Upper lobe of left lung (tissue), 4 donors: ENCODE data around the gene EFCAB5.

Experiments
- CTCF ChIP-seq, 6 experiments: fragments of 450-650 bp in 4 of 6; fragments of 200-600 bp in 2 of 6; sonication (generic) in 2 of 6; IDR thresholded peaks; one replicate each; pipeline ENCODE4 v1.5.1; 2016 to 2019; ENCODE audit warnings: antibody characterized with exemption in 6 of 6
- EP300 ChIP-seq, 4 donors: sonication (generic); formaldehyde crosslinking; IDR thresholded peaks; one replicate each; pipeline ENCODE4 v1.5.1; 2017; ENCODE audit warnings: antibody characterized with exemption in 4 of 4, control low read depth in 2 of 4
- POLR2A ChIP-seq, 4 donors: fragments of 450-650 bp; IDR thresholded peaks; one replicate each; pipeline ENCODE4 v1.5.1; 2016 to 2017; ENCODE audit warnings: antibody characterized with exemption in 4 of 4, mild to moderate bottlenecking in 2 of 4
- POLR2AphosphoS5 ChIP-seq, 2 donors: sonication (generic); formaldehyde crosslinking; IDR thresholded peaks; one replicate each; pipeline ENCODE4 v1.5.1; 2017; ENCODE audit warnings: antibody characterized with exemption in 2 of 2

GRCh38 chr17:30153463-30153862 lies 212.0 kb downstream of the EFCAB5 start:
- TF ChIP-seq POLR2A (IDR thresholded peaks at IDR 0.05): no peak
- no peak for TF ChIP-seq CTCF (IDR thresholded peaks at IDR 0.05)
- TF ChIP-seq POLR2AphosphoS5 (IDR thresholded peaks at IDR 0.05): no peak
- no peak for TF ChIP-seq EP300 (IDR thresholded peaks at IDR 0.05)
